NCI-H1930 (cell line): ENCODE measurements around the gene PRORP.
"Not testable (repeated sequence)": the region's sequence is repeated elsewhere in the genome, so short reads cannot be mapped to it uniquely, and the experiment has no call there.

ENCODE experiments used
- DNase-seq, 2 experiments: peaks; one replicate each; lab custom pipeline; 2025; lab: John Stamatoyannopoulos, UW

PRORP gene

GRCh38 chr14:35121887-35122695, at the start of gene PRORP, which contains the start of gene PPP2R3C:
Gene PRORP, plus strand, starts transcription at chr14:35122552. Its CDS starts 694 bp downstream, at chr14:35123246.
Gene PPP2R3C, minus strand, starts transcription at chr14:35121990. Its CDS starts 31 bp downstream, at chr14:35121959.
- DNase-seq, result peak; percentile 81 to 84

GRCh38 chr14:35073486-35073885, 48.9 kb upstream of the PRORP start:
- DNase-seq, result no peak

- no peak for DNase-seq
Measured at GRCh38 chr14:35078082-35078481, 44.3 kb upstream of the PRORP start.

GRCh38 chr14:35079742-35080141, 42.6 kb upstream of the PRORP start:
- DNase-seq, result no peak

GRCh38 chr14:35083530-35084150, 38.7 kb upstream of the PRORP start:
- no peak for DNase-seq

- DNase-seq, result no peak
Measured at GRCh38 chr14:35085441-35085840, 36.9 kb upstream of the PRORP start.

- no peak for DNase-seq
Measured at GRCh38 chr14:35088514-35088913, 33.8 kb upstream of the PRORP start.

- not testable (repeated sequence) for DNase-seq
Measured at GRCh38 chr14:35094645-35095044, 27.7 kb upstream of the PRORP start.

GRCh38 chr14:35107866-35108265, 14.5 kb upstream of the PRORP start:
- DNase-seq, result no peak

- DNase-seq, result no peak
Measured at GRCh38 chr14:35112641-35113040, 9.7 kb upstream of the PRORP start.

GRCh38 chr14:35113308-35113950, 8.9 kb upstream of the PRORP start:
- no peak for DNase-seq

- no peak for DNase-seq
Measured at GRCh38 chr14:35114036-35114435, 8.3 kb upstream of the PRORP start.

- no peak for DNase-seq
Measured at GRCh38 chr14:35116242-35116641, 6.1 kb upstream of the PRORP start.

GRCh38 chr14:35117112-35117511, 5.2 kb upstream of the PRORP start:
- no peak for DNase-seq

GRCh38 chr14:35121026-35121886, 1.1 kb upstream of the PRORP start:
- no peak for DNase-seq

GRCh38 chr14:35122696-35123387, 490 bp downstream of the PRORP start:
- peak in 1 of 2 experiments; percentile 24 for DNase-seq

GRCh38 chr14:35123388-35123703, 994 bp downstream of the PRORP start:
- no peak for DNase-seq

- DNase-seq, result no peak
Measured at GRCh38 chr14:35124127-35124526, 1.8 kb downstream of the PRORP start.

- DNase-seq, result no peak
Measured at GRCh38 chr14:35133542-35134328, 11.4 kb downstream of the PRORP start.

- no peak for DNase-seq
Measured at GRCh38 chr14:35134329-35135123, 12.2 kb downstream of the PRORP start.
